GM12878 (cell line): ENCODE data around the gene NUP210.

Experiments used
- ASH2L ChIP-seq: fragments of 300-600, 200-600 bp; sonication (generic); IDR thresholded peaks from 2 replicates; pipeline ENCODE4 v1.6.1; 2017; ENCODE audit warnings: low read depth, mild to moderate bottlenecking, borderline replicate concordance
- CTCF ChIP-seq, 3 experiments: IDR thresholded peaks in 2 of 3; conservative IDR thresholded peaks in 1 of 3; 2 replicates each; pipeline ENCODE4 v1.5.1; 2011; ENCODE audit warnings: low read depth in 3 of 3, low read length in 3 of 3, mild to moderate bottlenecking in 3 of 3, control low read depth in 2 of 3, moderate library complexity in 2 of 3, inconsistent platforms in 1 of 3, mixed read lengths in 1 of 3; ENCODE audit not compliant: control insufficient read depth in 2 of 3, insufficient read depth in 1 of 3; ENCODE audit errors: extremely low read depth in 1 of 3
- POLR2AphosphoS2 ChIP-seq: IDR thresholded peaks from 2 replicates; pipeline ENCODE4 v1.6.1; 2011; ENCODE audit warnings: low read depth, mild to moderate bottlenecking, low read length, improper control_type of control experiment, moderate library complexity
- TAF1 ChIP-seq: IDR thresholded peaks from 2 replicates; pipeline ENCODE4 v1.6.1; 2011; ENCODE audit warnings: mild to moderate bottlenecking, low read depth, low read length, borderline replicate concordance
- USF2 ChIP-seq: IDR thresholded peaks from 2 replicates; pipeline ENCODE4 v1.6.1; 2011; ENCODE audit warnings: low read depth, low read length, improper control_type of control experiment, borderline replicate concordance
- ZNF274 ChIP-seq: IDR thresholded peaks from one replicate; pipeline ENCODE4 v1.8.0; 2011; ENCODE audit not compliant: insufficient read length, insufficient read depth

- TF ChIP-seq ASH2L (no peak), CTCF (IDR thresholded peaks at IDR 0.05 in 2 of 3, conservative IDR thresholded peaks at IDR 0.05 in 1 of 3; ENCODE audit: control insufficient read depth in 2 of 3, extremely low read depth in 1 of 3, insufficient read depth in 1 of 3, low read depth in 3 of 3, low read length in 3 of 3) (peak in 1 of 3 experiments; percentile 12; a peak in 1 of 6 replicates), ZNF274 (no peak), TAF1 (no peak), USF2 (no peak), POLR2AphosphoS2 (no peak)
These were observed 28.8 kb downstream of the NUP210 start for GRCh38 chr3:13391308-13391707.
